Activated T-cell treated with anti-CD3 and anti-CD28 coated beads for 24 hours (primary cell): ENCODE measurements around the gene DTNB.
"Not testable (repeated sequence)": the region's sequence is repeated elsewhere in the genome, so short reads cannot be mapped to it uniquely, and the experiment has no call there.

Experiments used
- DNase-seq: peaks from one replicate; pipeline ENCODE4 v3.0.0-alpha.2; 2020; ENCODE audit warnings: low read depth

Gene DTNB

GRCh38 chr2:25588576-25588975, 84.8 kb downstream of the DTNB start:
- no peak for DNase-seq

GRCh38 chr2:25587361-25587760, 86.0 kb downstream of the DTNB start:
- DNase-seq = no peak

- DNase-seq = no peak
These were observed 86.6 kb downstream of the DTNB start for GRCh38 chr2:25586726-25587144.

- DNase-seq = no peak
These were observed 88.2 kb downstream of the DTNB start for GRCh38 chr2:25585189-25585588.

GRCh38 chr2:25582077-25582830, 91.1 kb downstream of the DTNB start:
- no peak for DNase-seq

- no peak for DNase-seq
These were observed 96.8 kb downstream of the DTNB start for GRCh38 chr2:25576596-25576995.

GRCh38 chr2:25572638-25573037, 100.7 kb downstream of the DTNB start:
- DNase-seq = no peak

- DNase-seq = no peak
These were observed 103.1 kb downstream of the DTNB start for GRCh38 chr2:25570161-25570845.

GRCh38 chr2:25567406-25567805, 106.0 kb downstream of the DTNB start:
- DNase-seq = no peak

- no peak for DNase-seq
These were observed 106.7 kb downstream of the DTNB start for GRCh38 chr2:25566694-25567093.

GRCh38 chr2:25566094-25566493, 107.3 kb downstream of the DTNB start:
- no peak for DNase-seq

GRCh38 chr2:25561136-25561850, 112.1 kb downstream of the DTNB start:
- peak; percentile 21 for DNase-seq

- no peak for DNase-seq
These were observed 114.2 kb downstream of the DTNB start for GRCh38 chr2:25559148-25559547.

- peak; percentile 16 for DNase-seq
These were observed 115.1 kb downstream of the DTNB start for GRCh38 chr2:25558262-25558661.

- DNase-seq = no peak
These were observed 116.0 kb downstream of the DTNB start for GRCh38 chr2:25557179-25558036.

- no peak for DNase-seq
These were observed 121.1 kb downstream of the DTNB start for GRCh38 chr2:25552318-25552717.

GRCh38 chr2:25551316-25551715, 122.1 kb downstream of the DTNB start:
- no peak for DNase-seq

- DNase-seq = not testable (repeated sequence)
These were observed 123.8 kb downstream of the DTNB start for GRCh38 chr2:25549571-25549970.

GRCh38 chr2:25548601-25549000, 124.8 kb downstream of the DTNB start:
- no peak for DNase-seq

- DNase-seq = no peak
These were observed 126.5 kb downstream of the DTNB start for GRCh38 chr2:25546852-25547251.

GRCh38 chr2:25545899-25546298, 127.5 kb downstream of the DTNB start:
- DNase-seq = no peak

GRCh38 chr2:25544445-25544844, 128.9 kb downstream of the DTNB start:
- DNase-seq = no peak
